Measurements from ENCODE around the gene SFT2D3. TPM values are rescaled to one million over a fixed set of nuclear protein-coding genes. Genes with fewer than 3 reads are reported as not detected.

SFT2D3 gene
- total RNA-seq, 1 donor from 2014 or later = 5.7 TPM

- H3K4me3 ChIP-seq (ENCODE audit: low read depth, low read length) = peak overlapping the region; percentile 67
- no peak for TF ChIP-seq CTCF (conservative IDR thresholded peaks at IDR 0.05; ENCODE audit: low read depth, low read length)
- DNase-seq (ENCODE audit: low read depth) = no peak
These were observed 1.2 kb downstream of the SFT2D3 start for GRCh38 chr2:127702395-127703009.

- DNase-seq (ENCODE audit: low read depth) = no peak
These were observed 2.0 kb downstream of the SFT2D3 start for GRCh38 chr2:127703282-127703681.

GRCh38 chr2:127704641-127705390, 3.5 kb downstream of the SFT2D3 start:
- no peak for TF ChIP-seq CTCF (conservative IDR thresholded peaks at IDR 0.05; ENCODE audit: low read depth, low read length)
- no peak for DNase-seq (ENCODE audit: low read depth)
- H3K4me3 ChIP-seq (ENCODE audit: low read depth, low read length) = no peak overlapping the region

More at GRCh38 chr2:127703282-127703681, 2.0 kb downstream of the SFT2D3 start:
- no peak overlapping the region for H3K4me3 ChIP-seq (ENCODE audit: low read depth, low read length)
- no peak for TF ChIP-seq CTCF (conservative IDR thresholded peaks at IDR 0.05; ENCODE audit: low read depth, low read length)

- TF ChIP-seq CTCF (conservative IDR thresholded peaks at IDR 0.05; ENCODE audit: low read depth, low read length) = no peak
- H3K4me3 ChIP-seq (ENCODE audit: low read depth, low read length) = no peak overlapping the region
- no peak for DNase-seq (ENCODE audit: low read depth)
These were observed 4.2 kb downstream of the SFT2D3 start for GRCh38 chr2:127705391-127706065.

- DNase-seq (ENCODE audit: low read depth) = no peak
- TF ChIP-seq CTCF (conservative IDR thresholded peaks at IDR 0.05; ENCODE audit: low read depth, low read length) = no peak
- no peak overlapping the region for H3K4me3 ChIP-seq (ENCODE audit: low read depth, low read length)
These were observed 5.1 kb downstream of the SFT2D3 start for GRCh38 chr2:127706215-127706990.

- H3K4me3 ChIP-seq (ENCODE audit: low read depth, low read length) = no peak overlapping the region
- no peak for TF ChIP-seq CTCF (conservative IDR thresholded peaks at IDR 0.05; ENCODE audit: low read depth, low read length)
- no peak for DNase-seq (ENCODE audit: low read depth)
These were observed 6.8 kb downstream of the SFT2D3 start for GRCh38 chr2:127707890-127708648.
